ENCODE results near the gene UPK2.
A peak's percentile ranks its signal among the peaks of the same experiment; 100 is the strongest.
"Not testable (repeated sequence)": the region's sequence is repeated elsewhere in the genome, so short reads cannot be mapped to it uniquely, and the experiment has no call there.

Gene UPK2

DNA sequence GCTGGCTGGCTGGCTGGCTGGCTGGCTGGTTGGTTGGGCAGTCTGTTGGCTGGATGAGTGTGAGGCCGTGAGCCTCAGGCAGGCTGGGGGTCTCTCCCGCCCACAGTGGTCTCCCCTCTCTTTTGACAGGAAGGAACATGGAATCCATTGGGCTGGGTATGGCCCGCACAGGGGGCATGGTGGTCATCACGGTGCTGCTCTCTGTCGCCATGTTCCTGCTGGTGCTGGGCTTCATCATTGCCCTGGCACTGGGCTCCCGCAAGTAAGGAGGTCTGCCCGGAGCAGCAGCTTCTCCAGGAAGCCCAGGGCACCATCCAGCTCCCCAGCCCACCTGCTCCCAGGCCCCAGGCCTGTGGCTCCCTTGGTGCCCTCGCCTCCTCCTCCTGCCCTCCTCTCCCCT lies 1.9 kb downstream of the UPK2 start:
- H3K4me3 ChIP-seq = no peak overlapping the region

DNA sequence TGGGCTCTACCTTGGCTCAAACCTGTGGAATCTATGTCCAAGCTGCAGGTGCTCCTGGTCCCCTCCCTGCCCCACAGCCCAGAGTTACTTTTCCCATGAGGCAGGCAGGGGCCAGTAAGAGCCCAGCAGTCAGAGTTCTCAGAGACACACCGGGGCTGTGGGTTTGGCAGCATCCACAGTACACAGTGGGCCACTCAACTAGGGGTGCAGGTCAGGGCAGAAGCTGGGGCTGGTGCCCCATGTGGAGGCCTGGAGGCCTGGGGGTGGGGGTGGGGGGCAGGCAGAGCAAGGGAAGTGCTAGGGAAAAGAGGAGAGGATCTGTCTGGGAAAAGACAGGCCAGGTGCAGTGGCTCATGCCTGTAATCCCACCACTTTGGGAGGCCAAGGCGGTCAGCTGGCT lies 2.5 kb downstream of the UPK2 start:
- H3K9ac ChIP-seq = no peak overlapping the region
- no peak overlapping the region for H3K4me3 ChIP-seq
- no peaks in the 10 kb centered on the region for H3K27me3 ChIP-seq
- peaks cover 0 to 16% (median 10%) of the 10 kb centered on the region in 10 experiments; a peak in 18 of 20 replicates for H3K4me1 ChIP-seq
- no peak for TF ChIP-seq Cebpa-rat (IDR thresholded peaks at IDR 0.05)
- H3K27ac ChIP-seq = no peak overlapping the region
- no peaks in the 10 kb centered on the region for H3K36me3 ChIP-seq
- H3K9me3 ChIP-seq (replicated peaks in 1 of 11) = peaks cover 0 to 4% (median 0%) of the 10 kb centered on the region in 11 experiments; a peak in 1 of 22 replicates
- no peak overlapping the region for H3K4me2 ChIP-seq
- H4K20me1 ChIP-seq = no peaks in the 10 kb centered on the region

More for the DNA sequence above, 1.9 kb downstream of the UPK2 start:
- H3K27ac ChIP-seq = no peak overlapping the region
- H3K4me1 ChIP-seq = peaks cover 0 to 16% (median 10%) of the 10 kb centered on the region in 10 experiments; a peak in 18 of 20 replicates
- H3K9me3 ChIP-seq (replicated peaks in 1 of 11) = peaks cover 0 to 4% (median 0%) of the 10 kb centered on the region in 11 experiments; a peak in 1 of 22 replicates
- TF ChIP-seq Cebpa-rat (IDR thresholded peaks at IDR 0.05) = no peak
- H3K9ac ChIP-seq = no peak overlapping the region
- H4K20me1 ChIP-seq = no peaks in the 10 kb centered on the region
- no peaks in the 10 kb centered on the region for H3K36me3 ChIP-seq
- no peak overlapping the region for H3K4me2 ChIP-seq
- no peaks in the 10 kb centered on the region for H3K27me3 ChIP-seq

DNA sequence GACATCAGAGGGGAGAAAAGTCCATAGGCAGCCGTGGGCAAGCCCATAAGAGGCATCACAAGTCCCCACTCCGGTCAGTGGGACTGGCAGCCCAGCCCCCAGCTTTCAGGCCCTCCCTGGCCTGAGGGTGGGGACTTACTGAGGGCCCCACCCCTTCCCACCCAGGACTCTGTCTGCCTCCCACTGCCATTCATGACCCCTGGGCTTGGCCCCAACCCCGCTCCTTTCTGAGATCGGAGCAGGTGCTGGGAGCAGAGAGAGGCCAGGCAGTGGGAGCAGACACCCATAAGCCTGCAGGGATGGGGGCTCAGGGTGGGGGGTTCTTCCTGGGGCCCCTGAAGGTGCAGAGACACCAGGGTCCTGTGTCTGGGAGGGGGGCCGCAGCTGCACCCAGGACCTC lies 5.1 kb downstream of the UPK2 start:
- Histone ChIP-seq H3K9ac (peak overlapping the region in 1 of 11 experiments; percentile 33; a peak in 2 of 22 replicates), H4K20me1 (no peaks in the 10 kb centered on the region), H3K9me3 (replicated peaks in 1 of 11) (peaks cover 0 to 4% (median 0%) of the 10 kb centered on the region in 11 experiments; a peak in 1 of 22 replicates), H3K4me3 (no peak overlapping the region), H3K36me3 (no peaks in the 10 kb centered on the region), H3K4me1 (peaks cover 0 to 30% (median 10%) of the 10 kb centered on the region in 10 experiments; a peak in 18 of 20 replicates), H3K4me2 (peak overlapping the region; percentile 32 to 75 (median 61); a peak in 18 of 22 replicates), H3K27me3 (no peaks in the 10 kb centered on the region), H3K27ac (no peak overlapping the region)
- no peak for TF ChIP-seq Cebpa-rat (IDR thresholded peaks at IDR 0.05)

DNA sequence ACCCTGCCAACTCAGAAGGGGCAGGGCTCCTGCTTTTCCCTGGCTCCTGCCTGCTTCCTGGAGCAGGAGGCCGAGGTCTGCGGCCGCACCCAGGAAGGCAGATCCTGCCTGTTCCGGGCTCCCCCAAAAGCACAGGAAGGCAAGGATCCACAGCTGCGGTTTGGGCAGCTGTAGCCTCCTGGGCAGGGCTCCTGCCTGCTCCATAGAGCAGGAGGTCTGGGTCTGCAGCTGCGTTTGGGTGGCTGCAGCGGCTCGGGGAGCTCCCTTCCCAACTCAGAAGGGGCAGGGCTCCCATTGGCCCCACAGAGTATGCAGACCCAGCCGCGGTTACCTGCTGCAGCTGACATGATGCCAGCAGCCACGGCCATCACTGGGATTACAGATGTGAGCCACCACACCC lies 5.5 kb downstream of the UPK2 start:
- Histone ChIP-seq H3K4me2 (peak overlapping the region; percentile 32 to 75 (median 61); a peak in 19 of 22 replicates), H3K27me3 (no peaks in the 10 kb centered on the region)

DNA sequence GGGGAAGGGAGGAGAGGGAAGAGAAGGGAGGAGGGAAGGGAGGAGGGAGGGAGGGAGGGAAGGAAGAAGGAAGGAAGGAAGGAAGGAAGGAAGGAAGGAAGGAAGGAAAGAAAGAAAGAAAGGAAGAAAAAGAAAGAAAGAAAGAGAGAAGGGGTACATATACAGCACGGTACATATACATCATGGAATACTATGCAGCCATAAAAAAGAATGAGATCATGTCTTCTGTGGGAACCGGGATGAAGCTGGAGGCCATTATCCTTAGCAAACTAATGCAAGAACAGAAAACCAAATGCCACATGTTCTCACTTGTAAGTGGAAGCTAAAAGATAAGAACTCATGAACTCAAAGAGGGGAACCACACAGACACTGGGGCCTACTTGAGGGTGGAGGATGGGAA lies 13.4 kb downstream of the UPK2 start:
- not testable (repeated sequence) for H3K27ac ChIP-seq, H3K9ac ChIP-seq, H3K4me3 ChIP-seq, H3K36me3 ChIP-seq, H3K27me3 ChIP-seq, H4K20me1 ChIP-seq, H3K4me2 ChIP-seq
- Histone ChIP-seq H3K9me3 (replicated peaks in 1 of 11) (peaks cover 0 to 14% (median 3%) of the 10 kb centered on the region in 11 experiments; a peak in 8 of 22 replicates), H3K4me1 (peaks cover 0 to 13% (median 0%) of the 10 kb centered on the region in 10 experiments; a peak in 7 of 20 replicates)

More for the DNA sequence above, 5.5 kb downstream of the UPK2 start:
- Histone ChIP-seq H3K36me3 (no peaks in the 10 kb centered on the region), H3K9me3 (replicated peaks in 1 of 11) (peaks cover 0 to 4% (median 0%) of the 10 kb centered on the region in 11 experiments; a peak in 1 of 22 replicates), H3K4me3 (no peak overlapping the region), H3K9ac (peak overlapping the region in 1 of 11 experiments; percentile 33; a peak in 2 of 22 replicates), H3K4me1 (peaks cover 0 to 30% (median 10%) of the 10 kb centered on the region in 10 experiments; a peak in 18 of 20 replicates), H3K27ac (no peak overlapping the region), H4K20me1 (no peaks in the 10 kb centered on the region)
- TF ChIP-seq Cebpa-rat (IDR thresholded peaks at IDR 0.05) = no peak

DNA sequence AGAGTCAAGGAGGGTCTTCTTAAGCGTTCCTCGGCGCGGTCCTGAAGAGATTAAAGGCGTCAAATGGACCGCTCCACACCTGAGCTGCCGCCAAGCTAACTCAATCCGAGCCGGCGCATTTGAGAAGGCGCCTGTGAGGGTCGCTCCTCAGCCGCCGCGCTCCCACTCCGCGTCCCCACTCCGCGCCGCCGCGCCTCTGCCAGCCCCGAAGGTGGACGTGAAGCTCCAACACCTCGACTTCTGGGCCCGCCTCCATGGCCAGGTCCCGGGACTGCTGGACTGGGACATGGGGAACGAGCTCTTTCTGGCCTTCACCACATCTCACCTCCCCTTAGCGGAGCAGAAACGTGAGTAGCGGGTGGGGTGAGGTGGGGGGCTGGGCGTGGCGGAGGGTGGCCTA lies 15.5 kb downstream of the UPK2 start, which contains the start of gene FOXR1:
FOXR1 (plus strand) TSS at position 116 of the 400 bp plus-strand sequence; CDS start at position 287, 171 bp downstream.
- no peak for TF ChIP-seq Cebpa-rat (IDR thresholded peaks at IDR 0.05)
- no peaks in the 10 kb centered on the region for H3K27me3 ChIP-seq
- H3K4me2 ChIP-seq = no peak within 1 kb of the TSS
- no peaks in the 10 kb centered on the region for H3K36me3 ChIP-seq
- H3K9me3 ChIP-seq (replicated peaks in 1 of 11) = peaks cover 0 to 14% (median 3%) of the 10 kb centered on the region in 11 experiments; a peak in 8 of 22 replicates
- H3K9ac ChIP-seq = no peak within 1 kb of the TSS
- no peak within 1 kb of the TSS for H3K27ac ChIP-seq
- no peaks in the 10 kb centered on the region for H3K4me1 ChIP-seq
- H3K4me3 ChIP-seq = no peak within 1 kb of the TSS
- no peaks in the 10 kb centered on the region for H4K20me1 ChIP-seq

DNA sequence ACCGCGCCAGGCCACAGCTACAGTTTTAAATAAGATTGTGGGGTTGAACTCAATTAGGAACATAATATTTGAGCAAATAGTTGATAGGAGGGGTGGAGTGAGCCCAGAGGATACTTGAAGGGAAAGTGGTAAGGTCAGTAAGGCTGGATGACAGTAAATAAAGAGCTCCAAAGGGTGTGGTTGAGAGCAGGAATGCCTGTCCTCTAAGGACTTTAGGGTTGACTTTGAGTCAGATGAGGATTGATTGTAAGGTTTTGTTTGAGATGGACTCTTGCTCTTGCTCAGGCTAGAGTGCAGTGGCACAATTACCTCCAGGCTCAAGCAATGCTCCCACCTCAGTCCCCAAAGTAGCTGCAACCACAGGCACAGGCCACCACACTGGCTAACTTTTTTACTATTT lies 17.9 kb downstream of the UPK2 start:
- H3K36me3 ChIP-seq = no peaks in the 10 kb centered on the region
- H3K4me2 ChIP-seq = no peak overlapping the region

DNA sequence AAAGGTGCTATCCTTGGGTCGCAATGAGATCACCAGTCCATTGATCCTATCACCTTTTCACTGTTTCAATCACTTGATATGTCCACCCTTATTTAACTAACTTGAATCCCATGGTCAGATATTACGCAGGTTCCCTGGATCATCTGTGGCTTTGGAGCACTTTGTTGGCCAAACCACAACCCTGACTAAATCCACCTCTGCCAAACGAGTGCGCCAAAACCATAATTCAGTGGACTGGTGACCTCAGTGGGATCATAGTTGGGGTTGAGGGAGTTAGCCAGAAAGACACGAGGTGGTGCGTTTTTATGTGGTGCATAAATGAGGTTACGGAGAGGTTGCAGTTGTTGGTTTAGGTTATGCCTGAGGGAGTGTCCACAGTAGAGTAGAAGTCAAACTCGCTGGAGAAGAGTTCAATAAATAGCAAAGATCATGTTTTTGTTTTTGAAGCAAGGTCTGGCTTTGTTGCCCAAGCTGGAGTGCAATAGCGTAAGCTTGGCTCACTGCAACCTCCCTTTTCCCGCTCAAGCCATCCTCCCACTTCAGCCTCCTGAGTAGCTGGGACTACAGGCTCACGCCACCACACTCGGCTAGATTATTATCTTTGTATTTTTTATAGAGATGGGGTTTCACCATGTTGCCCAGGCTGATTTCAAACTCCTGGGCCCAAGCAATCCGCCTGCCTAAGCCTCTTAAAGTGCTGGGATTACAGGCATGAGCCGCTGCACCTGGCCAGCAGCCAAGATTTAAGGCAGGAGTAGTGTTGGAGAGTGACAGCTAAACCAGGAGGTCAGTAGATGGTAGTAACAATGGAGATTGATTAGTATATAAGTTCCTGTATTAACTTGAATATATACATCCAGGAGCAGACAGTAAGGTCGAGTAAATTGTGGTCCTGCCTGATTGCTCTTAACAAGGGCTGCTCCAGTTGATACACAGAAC lies 19.9 kb downstream of the UPK2 start:
- Histone ChIP-seq H3K9me3 (replicated peaks in 1 of 11) (peaks cover 0 to 14% (median 3%) of the 10 kb centered on the region in 11 experiments; a peak in 8 of 22 replicates), H3K36me3 (no peaks in the 10 kb centered on the region), H3K4me3 (no peak overlapping the region), H4K20me1 (no peaks in the 10 kb centered on the region), H3K27me3 (no peaks in the 10 kb centered on the region), H3K27ac (no peak overlapping the region), H3K4me2 (no peak overlapping the region), H3K9ac (no peak overlapping the region), H3K4me1 (peaks cover 0 to 9% (median 0%) of the 10 kb centered on the region in 10 experiments; a peak in 3 of 20 replicates)
- no peak for TF ChIP-seq Cebpa-rat (IDR thresholded peaks at IDR 0.05)

More for the DNA sequence above, 17.9 kb downstream of the UPK2 start:
- H3K27ac ChIP-seq = no peak overlapping the region
- no peaks in the 10 kb centered on the region for H4K20me1 ChIP-seq
- H3K4me1 ChIP-seq = 0 out of 20 replicates have a peak, but pooled peaks cover 0 to 2% (median 0%) of the 10 kb centered on the region in 10 experiments
- peaks cover 0 to 14% (median 3%) of the 10 kb centered on the region in 11 experiments; a peak in 8 of 22 replicates for H3K9me3 ChIP-seq (replicated peaks in 1 of 11)
- TF ChIP-seq Cebpa-rat (IDR thresholded peaks at IDR 0.05) = no peak
- H3K9ac ChIP-seq = no peak overlapping the region
- no peaks in the 10 kb centered on the region for H3K27me3 ChIP-seq
- no peak overlapping the region for H3K4me3 ChIP-seq

DNA sequence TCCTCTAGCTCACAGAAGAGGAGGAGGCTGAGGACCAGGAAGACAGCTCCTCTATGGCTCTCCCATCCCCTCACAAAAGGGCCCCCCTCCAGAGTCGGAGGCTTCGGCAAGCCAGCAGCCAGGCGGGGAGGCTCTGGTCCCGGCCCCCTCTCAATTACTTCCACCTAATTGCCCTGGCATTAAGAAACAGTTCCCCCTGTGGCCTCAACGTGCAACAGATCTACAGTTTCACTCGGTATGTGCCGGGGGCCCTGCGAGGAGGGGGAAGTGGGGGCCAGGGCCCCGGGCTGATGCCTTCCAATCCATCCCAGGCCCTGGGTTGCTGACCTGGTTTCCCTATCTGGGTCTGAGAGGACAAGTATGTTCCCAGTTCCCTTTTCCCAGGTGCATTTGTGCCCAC lies 23.3 kb downstream of the UPK2 start:
- no peak for TF ChIP-seq Cebpa-rat (IDR thresholded peaks at IDR 0.05)
- Histone ChIP-seq H3K9me3 (replicated peaks in 1 of 11) (no peaks in the 10 kb centered on the region), H3K9ac (no peak overlapping the region), H4K20me1 (no peaks in the 10 kb centered on the region), H3K4me2 (peak overlapping the region in 1 of 11 experiments; percentile 15; a peak in 1 of 22 replicates), H3K36me3 (no peaks in the 10 kb centered on the region), H3K27me3 (no peaks in the 10 kb centered on the region), H3K4me3 (no peak overlapping the region), H3K4me1 (peaks cover 0 to 9% (median 0%) of the 10 kb centered on the region in 10 experiments; a peak in 3 of 20 replicates), H3K27ac (no peak overlapping the region)

All from BLaER1 treated with 17β-estradiol and CSF1 and Interleukin-3, amounts not matched to agents 10 nM and 100 nM (cell line).